NOMO-1 (cell line): ENCODE results near the gene C7.
"Not testable (repeated sequence)": the region's sequence is repeated elsewhere in the genome, so short reads cannot be mapped to it uniquely, and the experiment has no call there.

Source experiments
- DNase-seq, 2 experiments: peaks; one replicate each; lab custom pipeline; 2025; ENCODE audit not compliant: unreplicated experiment in 2 of 2; lab: John Stamatoyannopoulos, UW

Gene C7

GRCh38 chr5:40909264-40909663 lies at the start of gene C7:
Gene C7 (plus strand): TSS chr5:40909497. CDS start chr5:40909611, 114 bp downstream.
- no peak for DNase-seq

GRCh38 chr5:40860711-40861110 lies 48.6 kb upstream of the C7 start:
- no peak for DNase-seq

GRCh38 chr5:40865004-40865403 lies 44.3 kb upstream of the C7 start:
- not testable (repeated sequence) for DNase-seq

GRCh38 chr5:40866844-40867243 lies 42.5 kb upstream of the C7 start:
- DNase-seq = no peak

- DNase-seq = no peak
Measured at GRCh38 chr5:40869384-40869783, 39.9 kb upstream of the C7 start.

GRCh38 chr5:40871177-40871576 lies 38.1 kb upstream of the C7 start:
- DNase-seq = no peak

GRCh38 chr5:40872253-40872652 lies 37.0 kb upstream of the C7 start:
- DNase-seq = not testable (repeated sequence)

- DNase-seq = peak in 1 of 2 experiments; percentile 50
Measured at GRCh38 chr5:40873286-40873880, 35.9 kb upstream of the C7 start.

GRCh38 chr5:40875958-40876357 lies 33.3 kb upstream of the C7 start:
- no peak for DNase-seq

GRCh38 chr5:40877371-40877988 lies 31.8 kb upstream of the C7 start:
- DNase-seq = no peak

- DNase-seq = peak; percentile 64 to 80
Measured at GRCh38 chr5:40879163-40879942, 29.9 kb upstream of the C7 start.

GRCh38 chr5:40882291-40882690 lies 27.0 kb upstream of the C7 start:
- DNase-seq = no peak

GRCh38 chr5:40883051-40883450 lies 26.2 kb upstream of the C7 start:
- DNase-seq = not testable (repeated sequence)

GRCh38 chr5:40895440-40896425 lies 13.6 kb upstream of the C7 start:
- not testable (repeated sequence) for DNase-seq

- DNase-seq = peak; percentile 36 to 84
Measured at GRCh38 chr5:40904205-40904993, 4.9 kb upstream of the C7 start.

GRCh38 chr5:40904994-40905306 lies 4.3 kb upstream of the C7 start:
- DNase-seq = peak in 1 of 2 experiments; percentile 22

GRCh38 chr5:40906351-40906751 lies 2.9 kb upstream of the C7 start:
- no peak for DNase-seq

- DNase-seq = no peak
Measured at GRCh38 chr5:40909723-40910122, 426 bp downstream of the C7 start.

- DNase-seq = no peak
Measured at GRCh38 chr5:40911266-40911665, 2.0 kb downstream of the C7 start.

- DNase-seq = no peak
Measured at GRCh38 chr5:40914835-40915234, 5.5 kb downstream of the C7 start.
